H1 (cell line): ENCODE results near the gene SLC25A30. TPM values are rescaled to one million over a fixed set of nuclear protein-coding genes. Genes with fewer than 3 reads are reported as not detected.
"Not testable (repeated sequence)": the region's sequence is repeated elsewhere in the genome, so short reads cannot be mapped to it uniquely, and the experiment has no call there.

ENCODE experiments used
- CTCF ChIA-PET: fragments of 300-600 bp; sonication (Branson Sonifier 250); formaldehyde crosslinking; loops from one replicate; lab custom pipeline; 2021; ENCODE audit not compliant: partially characterized antibody; lab: Charles Lee
- POLR2A ChIA-PET: fragments of 300-600 bp; sonication (Branson Sonifier 250); formaldehyde crosslinking; loops from one replicate; lab custom pipeline; 2021; ENCODE audit warnings: inconsistent platforms; ENCODE audit not compliant: partially characterized antibody; lab: Charles Lee
- DNase-seq, 2 experiments: peaks; one replicate each; pipeline versions ENCODE4 v3.0.0 to v3.0.0-alpha.2; 2010 to 2022; ENCODE audit warnings: low spot score in 2 of 2, low read depth in 1 of 2, mixed read lengths in 1 of 2
- FAIRE-seq: peaks from 2 replicates; lab custom pipeline; 2011; peaks lifted over from hg19 to GRCh38; lab: Jason Lieb, UNC
- H2AFZ ChIP-seq: 2 replicates; pipeline ENCODE4 v1.8.1; 2012; ENCODE audit warnings: low read length, inconsistent platforms
- H2AK5ac ChIP-seq: 2 replicates; pipeline ENCODE4 v1.6.1; 2013; ENCODE audit warnings: low read depth, low read length
- H2BK120ac ChIP-seq: replicated peaks from 2 replicates; pipeline ENCODE3; 2013; ENCODE audit warnings: low read depth, low read length, inconsistent platforms
- H2BK12ac ChIP-seq: 2 replicates; pipeline ENCODE4 v1.6.1; 2013; ENCODE audit warnings: low read depth, low read length
- H2BK15ac ChIP-seq: 2 replicates; pipeline ENCODE4 v1.6.1; 2013; ENCODE audit warnings: low read length
- H2BK20ac ChIP-seq: 2 replicates; pipeline ENCODE4 v1.6.1; 2013; ENCODE audit warnings: low read length
- H2BK5ac ChIP-seq: 2 replicates; pipeline ENCODE4 v1.6.1; 2013; ENCODE audit warnings: low read depth, low read length
- H3K14ac ChIP-seq: 2 replicates; pipeline ENCODE4 v1.6.1; 2013; ENCODE audit warnings: inconsistent platforms; ENCODE audit not compliant: insufficient read length
- H3K18ac ChIP-seq: 2 replicates; pipeline ENCODE4 v1.6.1; 2013; ENCODE audit warnings: low read length; ENCODE audit errors: extremely low read depth
- H3K23ac ChIP-seq: 2 replicates; pipeline ENCODE4 v1.6.1; 2013; ENCODE audit warnings: inconsistent platforms; ENCODE audit not compliant: insufficient read length
- H3K23me2 ChIP-seq: 2 replicates; pipeline ENCODE4 v1.6.1; 2013; ENCODE audit warnings: low read depth, low read length
- H3K27ac ChIP-seq: 2 replicates; pipeline ENCODE4 v1.6.1; 2011; ENCODE audit warnings: low read depth, low read length, inconsistent platforms
- H3K27me3 ChIP-seq, 4 experiments: replicated peaks in 1 of 4; 1 replicate in 1 of 4; 2 replicates in 3 of 4; pipeline versions ENCODE4 v1.6.1 to v1.8.1; 2011 to 2013; ENCODE audit warnings: low read length in 3 of 4, mild to moderate bottlenecking in 3 of 4, inconsistent platforms in 2 of 4, mixed read lengths in 2 of 4, moderate library complexity in 1 of 4; ENCODE audit not compliant: control insufficient read depth in 3 of 4, insufficient read depth in 3 of 4; ENCODE audit errors: extremely low read depth in 1 of 4
- H3K36me3 ChIP-seq, 4 experiments: 2 replicates each; pipeline versions ENCODE4 v1.6.1 to v1.8.1; 2011 to 2013; ENCODE audit warnings: mild to moderate bottlenecking in 4 of 4, low read length in 3 of 4, moderate library complexity in 2 of 4, control low read depth in 1 of 4, inconsistent platforms in 1 of 4; ENCODE audit not compliant: insufficient read depth in 4 of 4, control insufficient read depth in 2 of 4
- H3K4ac ChIP-seq: replicated peaks from 2 replicates; pipeline ENCODE3; 2013; ENCODE audit warnings: low read length, low read depth, mixed read lengths, inconsistent platforms; ENCODE audit not compliant: insufficient read length
- H3K4me1 ChIP-seq, 4 experiments: replicated peaks in 1 of 4; 1 replicate in 1 of 4; 2 replicates in 3 of 4; pipeline versions ENCODE4 v1.6.1 to v1.8.1; 2011 to 2013; ENCODE audit warnings: low read length in 3 of 4, inconsistent platforms in 2 of 4, mixed read lengths in 1 of 4; ENCODE audit not compliant: insufficient read depth in 4 of 4, control insufficient read depth in 3 of 4
- H3K4me2 ChIP-seq, 2 experiments: 2 replicates each; pipeline versions ENCODE4 v1.6.1 to v1.8.1; 2011 to 2013; ENCODE audit warnings: low read depth in 2 of 2, low read length in 2 of 2, control low read depth in 1 of 2, inconsistent platforms in 1 of 2, mild to moderate bottlenecking in 1 of 2; ENCODE audit not compliant: insufficient read depth in 1 of 2
- H3K4me3 ChIP-seq, 4 experiments: fragments of 200-600, 300-600 bp in 1 of 4; sonication (generic), shearing (Covaris generic), sonication (Bioruptor Twin) in 1 of 4; 2 replicates each; pipeline versions ENCODE4 v1.5.1 to v1.8.1; 2011 to 2016; ENCODE audit warnings: low read length in 4 of 4, low read depth in 3 of 4, control low read depth in 2 of 4, inconsistent platforms in 2 of 4, mild to moderate bottlenecking in 2 of 4, mixed read lengths in 1 of 4, moderate library complexity in 1 of 4; ENCODE audit not compliant: insufficient read depth in 2 of 4; ENCODE audit errors: extremely low read depth in 1 of 4
- H3K56ac ChIP-seq: replicated peaks from 2 replicates; pipeline ENCODE3; 2013; ENCODE audit warnings: low read depth, mild to moderate bottlenecking, mixed read lengths, low read length, inconsistent platforms; ENCODE audit not compliant: insufficient read length
- H3K79me1 ChIP-seq: 2 replicates; pipeline ENCODE4 v1.6.1; 2013; ENCODE audit warnings: low read depth, low read length, control low read depth
- H3K79me2 ChIP-seq, 2 experiments: 2 replicates each; pipeline versions ENCODE4 v1.6.1 to v1.8.1; 2012 to 2013; ENCODE audit warnings: low read length in 2 of 2, mild to moderate bottlenecking in 2 of 2, inconsistent platforms in 1 of 2; ENCODE audit not compliant: insufficient read depth in 2 of 2, control insufficient read depth in 1 of 2
- H3K9ac ChIP-seq, 4 experiments: replicated peaks in 1 of 4; 1 replicate in 1 of 4; 2 replicates in 3 of 4; pipeline versions ENCODE4 v1.6.1 to v1.8.1; 2011 to 2013; ENCODE audit warnings: low read depth in 3 of 4, low read length in 3 of 4, control low read depth in 2 of 4, mild to moderate bottlenecking in 2 of 4, moderate library complexity in 2 of 4, inconsistent platforms in 1 of 4; ENCODE audit errors: extremely low read depth in 1 of 4
- H3K9me3 ChIP-seq, 2 experiments: 2 replicates each; pipeline versions ENCODE4 v1.6.1 to v1.8.1; 2012 to 2013; ENCODE audit warnings: mild to moderate bottlenecking in 2 of 2, moderate library complexity in 2 of 2, control low read depth in 1 of 2, inconsistent platforms in 1 of 2, low read depth in 1 of 2, low read length in 1 of 2, mixed read lengths in 1 of 2; ENCODE audit not compliant: insufficient read depth in 2 of 2
- H4K20me1 ChIP-seq, 2 experiments: replicated peaks in 1 of 2; 2 replicates each; pipeline versions ENCODE3 to v1.8.1; 2011 to 2013; ENCODE audit warnings: inconsistent platforms in 2 of 2, low read length in 2 of 2, mild to moderate bottlenecking in 1 of 2; ENCODE audit not compliant: insufficient read depth in 2 of 2, control insufficient read depth in 1 of 2
- H4K5ac ChIP-seq: 2 replicates; pipeline ENCODE4 v1.6.1; 2013; ENCODE audit warnings: low read length, low read depth, mixed read lengths, inconsistent platforms; ENCODE audit not compliant: insufficient read length
- H4K8ac ChIP-seq: 2 replicates; pipeline ENCODE4 v1.8.0; 2013; ENCODE audit warnings: mild to moderate bottlenecking, moderate library complexity, low read length, inconsistent platforms; ENCODE audit not compliant: insufficient read depth; ENCODE audit errors: extremely low read depth
- H4K91ac ChIP-seq: replicated peaks from 2 replicates; pipeline ENCODE3; 2013; ENCODE audit warnings: low read length, mixed read lengths, inconsistent platforms; ENCODE audit not compliant: insufficient read length
- WGBS, 2 experiments: shearing (Covaris generic) in 1 of 2; methylation state at CpG; one replicate each; pipeline versions ENCODE4 v1.1.6 to v1.1.7; 2013 to 2015; ENCODE audit warnings: low lambda C conversion rate in 2 of 2, mixed read lengths in 2 of 2, inconsistent platforms in 1 of 2, low coverage in 1 of 2, missing lambda C conversion rate in 1 of 2; ENCODE audit not compliant: insufficient replicate concordance in 2 of 2, insufficient coverage in 1 of 2, insufficient read length in 1 of 2; ENCODE audit errors: extremely low coverage in 1 of 2, missing lambda C conversion rate in 1 of 2; 5-methylcytosine and 5-hydroxymethylcytosine counted together
- polyA plus RNA-seq, 7 experiments: library from polyadenylated mRNA; depleted of rRNA in 3 of 7; stranded (reverse) in 5 of 7; unstranded in 2 of 7; fragments of >200 nt in 5 of 7; fragments of 200-250 nt in 2 of 7; gene quantifications; 1 replicate in 5 of 7; 2 replicates in 1 of 7; 4 replicates in 1 of 7; pipeline versions ENCODE4 v1.2.1 to v1.2.3, GENCODE V29; 2011 to 2013; ENCODE audit warnings: missing spikeins in 2 of 7, mixed read lengths in 2 of 7
- total RNA-seq: library from RNA; stranded (reverse); fragmentation: NEBNext Ultra II Directional; extraction: Animal tissue kit (Norgen Biotek cat#: 25700); gene quantifications from 2 replicates; pipeline ENCODE4 v1.2.1, GENCODE V29; 2021

SLC25A30 gene
- total and polyA plus RNA-seq, 2 of the 8 experiments (the other 6 are each of a cell fraction or from before 2014, with no cell fraction given), result 2.1 to 8.7 TPM

GRCh38 chr13:45380708-45381107, 37.5 kb downstream of the SLC25A30 start:
- H3K56ac ChIP-seq, H4K91ac ChIP-seq, H3K79me2 ChIP-seq, H2BK15ac ChIP-seq, H2AK5ac ChIP-seq, H3K23ac ChIP-seq, H3K27ac ChIP-seq, H3K18ac ChIP-seq, H3K14ac ChIP-seq, H4K5ac ChIP-seq, FAIRE-seq, H3K4ac ChIP-seq, H4K8ac ChIP-seq, H3K9ac ChIP-seq, H2BK20ac ChIP-seq, H3K4me1 ChIP-seq, H2BK12ac ChIP-seq, H2BK120ac ChIP-seq, H2AFZ ChIP-seq, H2BK5ac ChIP-seq, H3K23me2 ChIP-seq, H3K27me3 ChIP-seq, H3K4me3 ChIP-seq, H3K79me1 ChIP-seq, H4K20me1 ChIP-seq, H3K9me3 ChIP-seq, DNase-seq, H3K4me2 ChIP-seq, H3K36me3 ChIP-seq: not testable (repeated sequence)
- CTCF ChIA-PET, result interaction anchor here (1.8 kb wide), 1 partner anchor 10 kb away, joined by 6 read pairs; no protein-coding TSS in a partner anchor
- POLR2A ChIA-PET, result interaction anchor here (0.7 kb wide), 1 partner anchor 273 kb away, joined by 4 read pairs; no protein-coding TSS in a partner anchor
- 89% methylated on average over 5 of the region's 8 CpGs; no CpG with 5 or more reads in 1 of the 2 experiments for WGBS, 2 experiments

DNA sequence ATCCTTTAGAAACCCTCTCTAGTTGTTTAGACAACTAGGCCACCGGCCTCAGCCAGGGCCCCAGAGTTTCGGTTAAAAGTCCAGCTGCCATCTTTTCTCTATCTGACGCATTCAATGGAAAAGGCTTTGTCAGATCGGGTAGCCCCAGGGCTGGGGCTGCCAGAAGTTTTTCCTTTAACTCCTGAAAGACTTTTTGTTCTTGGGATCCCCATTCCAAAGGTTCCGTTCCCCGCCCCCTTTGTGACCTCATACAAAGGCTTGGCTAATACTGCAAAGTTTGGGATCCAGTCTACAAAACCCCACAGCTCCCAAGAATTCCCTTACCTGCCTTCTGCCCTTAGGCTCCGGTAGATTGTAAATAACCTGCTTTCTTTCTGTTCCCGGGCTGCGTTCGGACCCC, 38.7 kb downstream of the SLC25A30 start:
- H2AFZ ChIP-seq, H4K5ac ChIP-seq, H3K4ac ChIP-seq, H4K91ac ChIP-seq, H2AK5ac ChIP-seq, H3K79me2 ChIP-seq, DNase-seq, H3K27me3 ChIP-seq, H3K18ac ChIP-seq, H3K27ac ChIP-seq, H3K23ac ChIP-seq, H2BK5ac ChIP-seq, H3K4me1 ChIP-seq, H3K4me3 ChIP-seq, H2BK120ac ChIP-seq, H3K14ac ChIP-seq, H3K56ac ChIP-seq, H2BK15ac ChIP-seq, H3K4me2 ChIP-seq, POLR2A ChIA-PET, H3K79me1 ChIP-seq, H3K23me2 ChIP-seq, H4K20me1 ChIP-seq, FAIRE-seq, H3K36me3 ChIP-seq, H3K9ac ChIP-seq, H3K9me3 ChIP-seq, H2BK12ac ChIP-seq, H2BK20ac ChIP-seq, H4K8ac ChIP-seq: not testable (repeated sequence)
- CTCF ChIA-PET, result interaction anchor here (1.8 kb wide), 1 partner anchor 9 kb away, joined by 6 read pairs; no protein-coding TSS in a partner anchor
- WGBS, 2 experiments, result 93% methylated on average over 7 of the region's 10 CpGs; no CpG with 5 or more reads in 1 of the 2 experiments
